ENCODE results near the gene DNAJB2.
A peak's percentile ranks its signal among the peaks of the same experiment; 100 is the strongest.

DNAJB2 gene

GRCh38 chr2:219274361-219274921 is 4.7 kb upstream of the DNAJB2 start:
- H3K36me3 ChIP-seq (ENCODE audit: insufficient read depth, low read length) = no peaks in the 10 kb centered on the region
- no peak overlapping the region for H3K4me3 ChIP-seq (ENCODE audit: low read length, poor library complexity, severe bottlenecking)
- H3K27me3 ChIP-seq (ENCODE audit: insufficient read depth, low read length, poor library complexity, severe bottlenecking) = no peaks in the 10 kb centered on the region
- H4K20me1 ChIP-seq (ENCODE audit: insufficient read depth, low read length, poor library complexity, severe bottlenecking) = no peaks in the 10 kb centered on the region
- H3K79me2 ChIP-seq (ENCODE audit: insufficient read depth, low read length) = no peaks in the 10 kb centered on the region
- H2AFZ ChIP-seq (ENCODE audit: low read length) = no peak overlapping the region
- no peaks in the 10 kb centered on the region for H3K9me2 ChIP-seq (replicated peaks; ENCODE audit: low read depth, low read length)
- no peak overlapping the region for H3K4me2 ChIP-seq (ENCODE audit: low read depth, low read length, poor library complexity, severe bottlenecking)
- TF ChIP-seq CTCF (conservative IDR thresholded peaks at IDR 0.05; ENCODE audit: low read length) (no peak), EZH2phosphoT487 (IDR thresholded peaks at IDR 0.05; ENCODE audit: borderline replicate concordance) (no peak)
- H3K4me1 ChIP-seq (ENCODE audit: insufficient read depth, low read length, poor library complexity, severe bottlenecking) = peaks cover 18% of the 10 kb centered on the region
- H3K9me3 ChIP-seq (ENCODE audit: insufficient read depth, low read depth, low read length) = no peaks in the 10 kb centered on the region
- H3F3A ChIP-seq (ENCODE audit: low read depth) = no peaks in the 10 kb centered on the region
- no peak overlapping the region for H3K9ac ChIP-seq (ENCODE audit: low read depth, low read length, poor library complexity, severe bottlenecking)

- Histone ChIP-seq H3K9me2 (replicated peaks; ENCODE audit: low read depth, low read length) (no peaks in the 10 kb centered on the region), H3K9me3 (ENCODE audit: insufficient read depth, low read depth, low read length) (no peaks in the 10 kb centered on the region), H3K4me2 (ENCODE audit: low read depth, low read length, poor library complexity, severe bottlenecking) (peak overlapping the region; percentile 78), H3K4me1 (ENCODE audit: insufficient read depth, low read length, poor library complexity, severe bottlenecking) (peaks cover 23% of the 10 kb centered on the region), H3K4me3 (ENCODE audit: low read length, poor library complexity, severe bottlenecking) (peak overlapping the region; percentile 75), H4K20me1 (ENCODE audit: insufficient read depth, low read length, poor library complexity, severe bottlenecking) (peaks cover 6% of the 10 kb centered on the region), H3F3A (ENCODE audit: low read depth) (no peaks in the 10 kb centered on the region), H3K27me3 (ENCODE audit: insufficient read depth, low read length, poor library complexity, severe bottlenecking) (no peaks in the 10 kb centered on the region), H3K36me3 (ENCODE audit: insufficient read depth, low read length) (no peaks in the 10 kb centered on the region), H3K79me2 (ENCODE audit: insufficient read depth, low read length) (peaks cover 6% of the 10 kb centered on the region; the same call in 1 of the 2 replicates), H2AFZ (ENCODE audit: low read length) (peak overlapping the region; percentile 96), H3K9ac (ENCODE audit: low read depth, low read length, poor library complexity, severe bottlenecking) (peak overlapping the region; percentile 76)
- no peak for TF ChIP-seq EZH2phosphoT487 (IDR thresholded peaks at IDR 0.05; ENCODE audit: borderline replicate concordance)
- TF ChIP-seq CTCF (conservative IDR thresholded peaks at IDR 0.05; ENCODE audit: low read length) = peak; percentile 98
These were observed 1.2 kb upstream of the DNAJB2 start for GRCh38 chr2:219277703-219278654.

- H3K9me2 ChIP-seq (replicated peaks; ENCODE audit: low read depth, low read length) = no peaks in the 10 kb centered on the region
- H3K9ac ChIP-seq (ENCODE audit: low read depth, low read length, poor library complexity, severe bottlenecking) = peak overlapping the region; percentile 76
- H3K9me3 ChIP-seq (ENCODE audit: insufficient read depth, low read depth, low read length) = no peaks in the 10 kb centered on the region
- no peaks in the 10 kb centered on the region for H3K36me3 ChIP-seq (ENCODE audit: insufficient read depth, low read length)
- H3K27me3 ChIP-seq (ENCODE audit: insufficient read depth, low read length, poor library complexity, severe bottlenecking) = no peaks in the 10 kb centered on the region
- H2AFZ ChIP-seq (ENCODE audit: low read length) = peak overlapping the region; percentile 90
- H3K4me2 ChIP-seq (ENCODE audit: low read depth, low read length, poor library complexity, severe bottlenecking) = peak overlapping the region; percentile 78
- peaks cover 23% of the 10 kb centered on the region for H3K4me1 ChIP-seq (ENCODE audit: insufficient read depth, low read length, poor library complexity, severe bottlenecking)
- TF ChIP-seq EZH2phosphoT487 (IDR thresholded peaks at IDR 0.05; ENCODE audit: borderline replicate concordance) (no peak), CTCF (conservative IDR thresholded peaks at IDR 0.05; ENCODE audit: low read length) (no peak)
- no peaks in the 10 kb centered on the region for H3F3A ChIP-seq (ENCODE audit: low read depth)
- peaks cover 6% of the 10 kb centered on the region; the same call in 1 of the 2 replicates for H3K79me2 ChIP-seq (ENCODE audit: insufficient read depth, low read length)
- H3K4me3 ChIP-seq (ENCODE audit: low read length, poor library complexity, severe bottlenecking) = peak overlapping the region; percentile 75
- H4K20me1 ChIP-seq (ENCODE audit: insufficient read depth, low read length, poor library complexity, severe bottlenecking) = peaks cover 6% of the 10 kb centered on the region
These were observed 463 bp upstream of the DNAJB2 start for GRCh38 chr2:219278655-219279150.
